ENCODE results near the gene COMMD2.

COMMD2 gene

DNA sequence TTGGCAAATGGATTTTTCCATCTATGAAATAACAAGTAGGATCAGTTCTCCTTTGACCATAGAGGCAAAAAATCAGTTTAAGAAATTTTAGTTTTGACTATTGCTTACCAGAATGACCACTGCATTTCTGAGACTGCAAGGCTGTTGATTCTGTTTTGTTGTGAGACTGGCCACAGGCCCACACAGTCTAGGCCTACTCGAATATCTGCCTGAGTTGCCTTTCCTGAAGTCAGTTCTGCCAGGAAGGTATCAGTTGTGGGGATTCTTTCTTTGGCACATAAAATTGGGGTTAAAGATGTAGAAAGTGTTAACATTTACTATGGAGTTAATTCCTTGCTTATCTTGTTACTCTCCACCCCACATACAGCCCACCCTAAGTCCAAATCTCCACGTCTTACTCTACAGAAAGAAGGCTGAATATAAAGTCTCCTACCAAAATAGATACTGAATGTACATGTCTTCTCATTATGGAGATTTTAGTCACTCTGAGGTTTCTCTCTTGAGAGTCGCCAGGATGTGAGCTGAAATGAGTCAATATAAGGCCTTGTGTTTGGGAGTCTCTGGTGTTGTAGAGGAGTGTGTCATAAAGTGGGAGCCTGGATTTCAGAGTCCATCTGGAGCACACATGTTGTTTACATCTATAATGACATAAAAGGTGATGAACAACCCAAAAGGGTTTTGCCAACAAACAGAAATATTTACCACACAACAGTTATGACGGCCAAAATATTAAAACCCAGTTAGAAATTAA is 49.4 kb downstream of the COMMD2 start:
- DNase-seq (ENCODE audit: low read depth), result peak; percentile 91

DNA sequence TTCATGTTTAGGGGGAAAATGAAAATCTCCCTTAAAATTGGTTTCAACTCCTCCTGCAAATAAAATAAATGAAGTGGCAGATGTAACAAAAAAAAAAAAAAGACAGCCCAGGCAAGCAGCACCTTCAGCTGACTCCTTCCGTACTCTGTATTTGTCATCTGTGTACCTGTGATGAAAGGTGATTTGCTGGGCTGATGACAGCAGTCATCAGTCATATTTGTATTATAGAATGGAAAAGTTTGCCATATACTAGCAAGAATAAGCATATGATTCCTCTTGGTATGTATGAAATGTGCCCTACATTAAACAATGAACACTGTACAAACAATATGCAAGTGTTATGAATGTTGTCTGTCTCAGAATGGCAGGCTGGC is 50.3 kb downstream of the COMMD2 start:
- DNase-seq (ENCODE audit: low read depth), result no peak

DNA sequence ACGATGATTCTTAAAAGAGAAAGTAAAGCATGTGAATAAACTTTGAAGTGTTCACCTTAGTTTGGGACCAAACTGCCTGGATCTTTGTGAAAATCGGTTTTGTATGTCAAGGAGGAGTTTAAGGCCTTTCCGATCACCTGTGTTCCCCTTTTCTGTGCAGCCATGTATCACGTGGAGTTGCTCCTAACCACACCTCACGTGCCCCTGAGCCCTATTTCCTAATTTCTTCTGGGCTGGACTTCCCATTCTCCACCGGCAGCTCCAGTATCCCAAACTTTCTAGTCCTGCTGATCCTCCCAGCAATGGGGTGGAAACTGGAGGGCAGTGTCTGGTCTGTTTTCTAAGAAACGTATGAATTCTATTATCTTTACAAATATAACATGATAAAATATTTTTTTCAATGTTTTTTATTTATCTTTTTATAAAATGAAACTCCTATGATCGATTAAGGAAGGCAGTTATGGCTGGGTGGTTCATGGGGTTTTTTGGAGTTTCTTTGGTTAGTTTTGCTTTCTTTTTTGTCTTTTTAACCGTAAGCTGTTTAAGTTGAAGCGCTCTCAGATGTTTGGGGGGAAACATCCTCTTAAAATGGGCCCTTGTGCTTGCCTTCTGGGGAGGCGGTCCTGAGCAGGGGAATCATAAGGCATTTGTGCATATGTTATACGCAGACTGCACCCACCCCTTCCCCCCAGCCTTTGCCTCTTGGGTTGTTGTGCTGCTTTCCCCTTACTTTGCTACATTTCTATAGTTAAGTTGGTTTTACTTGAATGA is 50.9 kb downstream of the COMMD2 start:
- no peak for DNase-seq (ENCODE audit: low read depth)

All from GM04503 (cell line).